HG02973 (cell line): ENCODE data around the gene VN1R5.
"Not testable (repeated sequence)": the region's sequence is repeated elsewhere in the genome, so short reads cannot be mapped to it uniquely, and the experiment has no call there.

Experiments used
- ATAC-seq: cut with Tn5 transposase; IDR thresholded peaks from one replicate; pipeline ENCODE4 v1.9.1; 2021; ENCODE audit warnings: moderate library complexity; ENCODE audit not compliant: unreplicated experiment

Gene VN1R5

DNA sequence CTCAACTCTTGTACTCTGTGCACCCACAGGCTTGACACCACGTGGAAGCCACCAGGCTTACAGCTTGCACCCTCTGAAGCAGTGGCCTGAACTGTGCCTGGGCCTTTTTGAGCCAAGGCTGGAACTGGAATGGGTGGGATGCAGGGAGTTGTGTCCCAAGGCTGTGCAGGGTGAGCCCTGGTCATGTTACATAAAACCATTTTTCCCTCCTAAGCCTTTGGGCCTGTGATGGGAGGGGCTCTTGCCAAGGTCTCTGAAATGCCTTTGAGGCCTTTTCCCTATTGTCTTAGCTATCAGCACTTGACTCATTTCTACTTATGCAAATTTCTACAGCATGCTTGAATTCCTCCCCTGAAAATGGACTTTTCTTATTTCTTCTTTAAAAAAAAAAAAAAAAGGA is 14.1 kb downstream of the VN1R5 start:
- no peak for ATAC-seq

GRCh38 chr1:247273013-247273412 is 17.1 kb downstream of the VN1R5 start:
- ATAC-seq: no peak

GRCh38 chr1:247274605-247275256 is 18.9 kb downstream of the VN1R5 start:
- ATAC-seq: no peak

- no peak for ATAC-seq
Observed at GRCh38 chr1:247277191-247277590, 21.3 kb downstream of the VN1R5 start.

DNA sequence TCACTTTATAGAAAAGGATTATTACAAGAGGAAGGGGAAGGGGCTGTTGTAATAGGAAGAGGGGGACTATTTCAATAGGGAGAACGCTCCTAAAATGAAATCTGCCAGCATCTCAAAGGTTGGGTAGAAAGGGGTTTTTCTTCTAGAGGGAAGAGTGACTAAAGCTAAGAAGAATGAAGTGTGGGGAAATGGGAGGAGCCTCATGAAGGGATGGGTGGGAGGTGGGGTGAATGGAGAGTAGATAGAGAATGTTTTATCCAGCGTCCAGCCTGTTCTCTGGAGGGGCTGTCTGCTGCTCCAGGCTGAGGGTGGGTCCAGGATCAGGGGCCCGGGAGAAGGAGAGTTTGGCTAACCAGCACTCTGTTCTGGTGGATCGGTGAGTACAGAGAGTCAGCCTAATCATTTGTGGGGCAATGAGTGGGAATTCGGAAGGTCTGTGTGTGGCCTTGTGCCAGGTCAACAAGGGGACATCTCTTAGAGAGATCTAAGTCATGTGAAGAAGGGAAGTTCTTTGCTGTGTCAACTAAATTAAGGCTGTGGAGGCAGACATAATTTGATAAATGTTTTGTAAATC is 25.2 kb downstream of the VN1R5 start:
- ATAC-seq: no peak

DNA sequence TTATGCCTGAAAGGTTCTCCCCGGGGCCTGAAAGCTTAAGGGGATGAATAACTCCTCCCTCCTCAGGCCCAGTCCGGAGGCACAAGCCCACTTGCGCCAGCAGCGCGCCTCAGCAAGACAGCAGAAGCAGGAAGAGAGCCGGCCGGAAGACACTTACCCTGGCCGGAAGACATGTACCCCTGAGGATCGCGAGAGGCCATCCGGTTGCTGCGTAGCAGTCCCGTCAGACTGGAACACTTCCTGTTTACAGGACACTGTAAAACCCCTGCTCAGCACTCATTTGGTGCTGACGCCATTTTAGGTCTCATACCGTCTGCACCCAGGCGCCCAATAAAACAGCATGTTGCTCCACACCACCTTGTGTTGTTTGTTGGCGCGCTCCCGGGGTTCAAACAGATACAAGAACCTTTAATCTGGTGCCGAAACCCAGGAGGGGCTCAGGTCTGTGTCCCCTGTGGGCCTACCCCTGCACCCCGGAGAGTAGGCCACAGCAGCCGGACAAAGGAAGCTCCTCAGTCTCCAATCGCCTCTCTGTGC is 30.3 kb downstream of the VN1R5 start:
- no peak for ATAC-seq

GRCh38 chr1:247287460-247287859 is 31.6 kb downstream of the VN1R5 start:
- no peak for ATAC-seq

DNA sequence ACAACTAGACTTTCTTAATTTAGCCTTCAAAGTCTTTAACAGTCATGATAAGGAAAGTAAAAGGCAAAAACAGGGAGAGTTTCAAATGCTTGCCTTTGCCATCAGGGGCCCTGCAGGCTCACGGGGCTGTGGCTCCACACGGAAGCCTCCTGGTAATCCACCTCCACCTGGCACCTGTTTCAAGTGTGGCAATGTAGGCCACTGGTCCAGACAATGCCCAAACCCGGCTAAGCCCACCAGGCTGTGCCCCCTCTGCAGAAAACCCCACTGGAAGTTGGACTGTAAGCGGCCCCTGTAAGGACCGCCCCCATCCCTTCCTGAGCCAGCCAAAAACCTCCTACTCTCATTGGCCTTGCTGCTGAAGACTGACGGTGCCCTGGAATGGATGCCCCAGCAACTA is 32.5 kb downstream of the VN1R5 start:
- ATAC-seq: no peak

- ATAC-seq: not testable (repeated sequence)
Observed at GRCh38 chr1:247289274-247289892, 33.5 kb downstream of the VN1R5 start.

DNA sequence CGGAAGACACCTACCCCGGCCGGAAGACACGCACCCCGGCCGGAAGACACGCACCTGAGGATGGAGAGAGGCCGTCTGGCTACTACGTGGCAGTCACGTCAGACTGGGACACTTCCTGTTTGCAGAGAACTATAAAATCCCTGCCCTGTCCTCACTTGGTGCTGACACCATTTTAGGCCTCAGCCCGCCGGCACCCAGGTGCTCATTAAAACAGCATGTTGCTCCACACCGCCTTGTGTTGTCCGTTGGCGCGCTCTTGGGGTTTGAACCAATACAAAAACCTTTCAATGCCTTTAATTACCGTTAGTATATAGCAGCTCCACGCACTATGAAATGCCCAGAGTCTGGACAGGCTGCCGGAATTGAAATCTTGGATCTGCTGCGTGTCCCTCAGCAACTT is 34.7 kb downstream of the VN1R5 start:
- ATAC-seq: no peak

- no peak for ATAC-seq
Observed at GRCh38 chr1:247291161-247291560, 35.3 kb downstream of the VN1R5 start.

- ATAC-seq: no peak
Observed at GRCh38 chr1:247291833-247292561, 36.1 kb downstream of the VN1R5 start.

GRCh38 chr1:247293047-247293446 is 37.2 kb downstream of the VN1R5 start:
- no peak for ATAC-seq

GRCh38 chr1:247294282-247294681 is 38.4 kb downstream of the VN1R5 start:
- ATAC-seq: no peak

DNA sequence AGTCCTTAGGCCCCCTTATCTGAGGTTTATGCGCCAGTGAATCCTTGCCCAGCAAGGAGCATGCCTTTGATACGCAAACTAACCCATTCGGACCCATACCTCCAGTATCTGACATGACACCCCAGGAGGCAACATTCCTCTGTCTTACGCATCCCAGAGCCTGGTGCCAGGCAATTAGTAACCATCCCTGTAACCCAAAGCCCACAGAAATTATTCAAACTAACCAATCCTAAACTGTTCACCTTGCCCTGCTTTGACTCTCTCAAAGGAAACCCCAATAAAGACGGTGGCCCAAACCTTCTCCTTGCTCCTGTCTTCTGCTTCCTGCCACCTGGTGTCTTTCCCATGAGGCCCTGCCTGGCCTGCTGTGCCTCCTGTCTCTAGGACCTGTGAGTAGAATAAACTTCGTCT is 39.4 kb downstream of the VN1R5 start:
- no peak for ATAC-seq

DNA sequence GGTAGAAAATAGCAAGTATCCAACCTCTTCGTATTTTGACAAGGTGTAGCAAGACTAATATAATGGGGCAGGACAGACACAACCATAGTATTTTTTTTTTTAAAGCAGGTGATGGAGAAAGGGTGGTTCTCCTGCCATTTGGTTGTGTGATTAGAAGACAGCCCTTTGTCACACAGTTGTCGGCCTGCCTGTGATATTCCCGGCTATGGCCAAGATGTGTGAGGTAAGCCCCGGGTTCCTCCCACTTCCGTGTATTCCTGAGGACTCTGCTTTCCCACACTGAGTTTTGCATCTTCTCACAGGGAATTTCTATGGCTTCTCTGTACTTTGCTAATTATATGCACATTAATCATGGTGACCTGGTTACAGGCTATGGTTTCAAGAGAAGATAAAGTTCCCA is 39.9 kb downstream of the VN1R5 start:
- ATAC-seq: no peak

DNA sequence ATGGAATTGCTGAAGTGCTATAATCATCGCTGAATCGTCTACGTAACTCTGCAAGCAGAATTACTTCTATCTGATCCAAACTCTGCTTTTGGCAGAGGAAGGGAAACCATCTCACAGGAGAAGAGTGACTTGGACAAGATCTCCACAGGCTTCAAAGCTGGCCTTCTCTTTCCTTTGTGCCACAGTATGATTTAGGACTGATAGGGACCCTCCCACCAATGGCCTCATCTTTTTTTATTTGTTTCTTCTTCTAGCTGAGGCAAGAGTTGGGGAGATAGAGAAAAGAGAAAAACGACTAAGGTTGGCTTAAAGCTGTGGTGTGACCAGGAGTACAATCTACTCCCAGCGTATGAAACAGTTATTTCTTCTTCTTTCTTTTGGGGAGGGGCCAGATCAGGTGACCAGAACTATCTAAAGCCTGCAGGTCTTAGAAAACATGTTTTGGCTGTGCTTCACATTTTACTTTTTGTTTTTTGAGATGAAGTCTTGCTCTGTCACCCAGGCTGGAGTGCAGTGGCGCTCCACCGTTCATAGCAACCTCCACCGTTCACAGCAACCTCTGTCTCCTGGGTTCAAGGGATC is 40.8 kb downstream of the VN1R5 start:
- no peak for ATAC-seq

- ATAC-seq: no peak
Observed at GRCh38 chr1:247297263-247298123, 41.6 kb downstream of the VN1R5 start.

- no peak for ATAC-seq
Observed at GRCh38 chr1:247298124-247298481, 42.2 kb downstream of the VN1R5 start.

- no peak for ATAC-seq
Observed at GRCh38 chr1:247298701-247299100, 42.8 kb downstream of the VN1R5 start.
